Right atrium auricular region (tissue), 2 donors: ENCODE results near the gene SPAG17. TPM values are rescaled to one million over a fixed set of nuclear protein-coding genes. Genes with fewer than 3 reads are reported as not detected.

Experiments used
- DNase-seq: peaks from one replicate; pipeline ENCODE4 v3.0.0-alpha.2; 2019; ENCODE audit warnings: low spot score
- H3K27ac ChIP-seq, 2 donors: fragments of 200-600 bp; sonication (generic); 1 replicate in 1 of 2; 2 replicates in 1 of 2; pipeline ENCODE4 v1.5.1; 2016 to 2019
- H3K27me3 ChIP-seq, 2 donors: fragments of 200-600 bp; sonication (generic); one replicate each; pipeline versions ENCODE4 v1.5.1 to v1.6.0; 2017 to 2019
- H3K36me3 ChIP-seq: fragments of 200-600 bp; sonication (generic); one replicate; pipeline ENCODE4 v1.5.1; 2016
- H3K4me1 ChIP-seq, 2 donors: fragments of 200-600 bp; sonication (generic); one replicate each; pipeline versions ENCODE4 v1.5.1 to v1.6.0; 2017 to 2019
- H3K4me3 ChIP-seq, 2 donors: fragments of 200-600 bp; sonication (generic); 1 replicate in 1 of 2; 2 replicates in 1 of 2; pipeline ENCODE4 v1.5.1; 2017 to 2019; ENCODE audit warnings: mild to moderate bottlenecking in 1 of 2, moderate library complexity in 1 of 2
- H3K9me3 ChIP-seq, 2 donors: fragments of 200-600 bp; sonication (generic); one replicate each; pipeline ENCODE4 v1.5.1; 2019
- CTCF ChIP-seq, 2 donors: fragments of 200-600 bp; sonication (generic); IDR thresholded peaks; one replicate each; pipeline ENCODE4 v1.5.1; 2019; ENCODE audit warnings: antibody characterized with exemption in 2 of 2
- total RNA-seq, 2 donors: library from RNA; depleted of rRNA; stranded (reverse); fragments of >200 nt; gene quantifications; one replicate each; pipeline ENCODE4 v1.1.0, GENCODE V29; 2016

SPAG17 gene
- total RNA-seq, 2 donors from 2014 or later, result 0.39 TPM; not detected in 1

- H3K4me3 ChIP-seq, result no peak overlapping the region
- no peak for TF ChIP-seq CTCF (IDR thresholded peaks at IDR 0.05)
- H3K9me3 ChIP-seq, result no peaks in the 10 kb centered on the region
- DNase-seq, result no peak
- H3K27me3 ChIP-seq, result no peaks in the 10 kb centered on the region
- no peaks in the 10 kb centered on the region for H3K36me3 ChIP-seq
- no peak overlapping the region for H3K27ac ChIP-seq
- no peaks in the 10 kb centered on the region for H3K4me1 ChIP-seq
Measured at GRCh38 chr1:118204105-118204504, 19.1 kb upstream of the SPAG17 start.

DNA sequence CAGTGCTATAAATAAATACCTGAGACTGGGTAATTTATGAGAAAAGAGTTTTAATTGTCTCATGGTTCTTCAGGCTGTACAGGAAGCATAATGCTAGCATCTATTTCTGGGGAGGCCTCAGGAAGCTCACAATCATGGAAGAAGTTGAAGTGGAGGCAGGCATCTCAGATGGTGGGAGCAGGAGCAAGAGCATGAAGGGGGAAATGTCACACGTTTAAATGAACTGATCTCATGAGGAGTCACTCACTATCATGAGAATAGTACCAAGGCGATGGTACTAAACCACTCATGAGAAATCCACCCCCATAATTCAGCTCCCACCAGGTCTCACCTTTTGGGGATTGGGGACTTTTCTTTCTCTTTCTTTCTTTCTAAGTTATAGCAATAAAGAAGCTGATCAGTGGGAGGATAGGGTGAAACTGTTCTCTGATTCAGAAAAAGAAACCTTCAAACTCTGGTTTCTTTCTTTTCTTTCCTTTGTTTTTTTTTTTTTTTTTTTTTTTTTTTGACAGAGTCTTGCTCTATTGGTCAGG, 17.1 kb upstream of the SPAG17 start:
- H3K27ac ChIP-seq, result no peak overlapping the region
- no peak overlapping the region for H3K4me3 ChIP-seq
- H3K36me3 ChIP-seq, result no peaks in the 10 kb centered on the region
- no peak for TF ChIP-seq CTCF (IDR thresholded peaks at IDR 0.05)
- no peaks in the 10 kb centered on the region for H3K9me3 ChIP-seq
- H3K27me3 ChIP-seq, result no peaks in the 10 kb centered on the region
- H3K4me1 ChIP-seq, result no peaks in the 10 kb centered on the region
- DNase-seq, result no peak

DNA sequence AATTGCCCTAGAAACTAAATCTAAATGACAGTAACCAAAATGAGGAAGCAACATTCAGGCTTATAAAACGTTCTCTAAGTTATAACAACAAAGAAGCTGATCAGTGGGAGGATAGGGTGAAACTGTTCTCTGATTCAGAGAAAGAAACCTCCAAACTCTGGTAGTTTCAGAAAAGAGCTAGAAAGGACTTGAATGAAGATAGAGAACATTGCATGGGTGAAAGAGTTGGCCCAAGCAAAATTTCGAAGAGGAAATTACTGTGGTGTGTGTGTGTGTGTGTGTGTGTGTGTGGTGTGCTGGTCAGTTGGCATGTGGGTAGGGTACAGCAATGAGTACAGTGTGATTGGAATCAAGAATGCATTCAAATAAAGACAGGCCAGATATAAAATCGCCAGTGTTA, 16.5 kb upstream of the SPAG17 start:
- H3K36me3 ChIP-seq, result no peaks in the 10 kb centered on the region
- no peaks in the 10 kb centered on the region for H3K9me3 ChIP-seq
- DNase-seq, result no peak
- no peaks in the 10 kb centered on the region for H3K4me1 ChIP-seq
- no peaks in the 10 kb centered on the region for H3K27me3 ChIP-seq
- H3K4me3 ChIP-seq, result no peak overlapping the region
- no peak for TF ChIP-seq CTCF (IDR thresholded peaks at IDR 0.05)
- H3K27ac ChIP-seq, result no peak overlapping the region

DNA sequence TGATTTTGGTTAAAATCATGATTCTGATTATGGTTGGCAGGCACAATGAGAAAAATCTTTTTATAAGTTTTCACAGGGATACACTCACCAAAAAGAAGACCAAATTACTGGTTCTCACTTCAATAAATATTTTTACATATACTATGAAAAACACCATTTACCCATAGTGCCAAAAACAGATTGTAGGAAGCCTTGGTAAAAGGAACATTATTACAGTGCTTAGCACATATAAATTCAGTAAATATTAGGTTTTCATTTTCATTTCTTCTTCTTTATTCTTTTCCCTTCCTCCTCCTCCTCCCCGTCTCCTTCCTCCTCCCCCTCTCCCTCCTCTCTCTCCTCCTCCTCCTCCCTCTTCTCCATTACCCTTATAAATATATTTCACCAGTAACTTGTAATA, 15.8 kb upstream of the SPAG17 start:
- H3K36me3 ChIP-seq, result no peaks in the 10 kb centered on the region
- H3K27me3 ChIP-seq, result no peaks in the 10 kb centered on the region
- H3K4me1 ChIP-seq, result no peaks in the 10 kb centered on the region
- TF ChIP-seq CTCF (IDR thresholded peaks at IDR 0.05), result no peak
- no peak overlapping the region for H3K27ac ChIP-seq
- no peak overlapping the region for H3K4me3 ChIP-seq
- H3K9me3 ChIP-seq, result no peaks in the 10 kb centered on the region
- DNase-seq, result no peak

GRCh38 chr1:118190561-118190960, 5.5 kb upstream of the SPAG17 start:
- no peak overlapping the region for H3K27ac ChIP-seq
- no peaks in the 10 kb centered on the region for H3K27me3 ChIP-seq
- H3K36me3 ChIP-seq, result no peaks in the 10 kb centered on the region
- H3K4me1 ChIP-seq, result peaks cover 0 to 1% of the 10 kb centered on the region in 2 donors
- no peak for TF ChIP-seq CTCF (IDR thresholded peaks at IDR 0.05)
- peaks cover 4 to 7% of the 10 kb centered on the region in 2 donors for H3K9me3 ChIP-seq
- DNase-seq, result no peak
- no peak overlapping the region for H3K4me3 ChIP-seq

GRCh38 chr1:118189564-118189963, 4.5 kb upstream of the SPAG17 start:
- peaks cover 4 to 7% of the 10 kb centered on the region in 2 donors for H3K9me3 ChIP-seq
- no peak overlapping the region for H3K27ac ChIP-seq
- peaks cover 0 to 10% of the 10 kb centered on the region in 2 donors for H3K4me1 ChIP-seq
- no peak for DNase-seq
- H3K4me3 ChIP-seq, result no peak overlapping the region
- no peak for TF ChIP-seq CTCF (IDR thresholded peaks at IDR 0.05)
- no peaks in the 10 kb centered on the region for H3K27me3 ChIP-seq
- H3K36me3 ChIP-seq, result no peaks in the 10 kb centered on the region
